ENCODE results near the gene HPSE2. TPM values are rescaled to one million over a fixed set of nuclear protein-coding genes. Genes with fewer than 3 reads are reported as not detected.

Gene HPSE2
- total and polyA plus RNA-seq, 2 of the 8 experiments (the other 6 are each of a cell fraction or from before 2014, with no cell fraction given) = 0.41 to 0.58 TPM

DNA sequence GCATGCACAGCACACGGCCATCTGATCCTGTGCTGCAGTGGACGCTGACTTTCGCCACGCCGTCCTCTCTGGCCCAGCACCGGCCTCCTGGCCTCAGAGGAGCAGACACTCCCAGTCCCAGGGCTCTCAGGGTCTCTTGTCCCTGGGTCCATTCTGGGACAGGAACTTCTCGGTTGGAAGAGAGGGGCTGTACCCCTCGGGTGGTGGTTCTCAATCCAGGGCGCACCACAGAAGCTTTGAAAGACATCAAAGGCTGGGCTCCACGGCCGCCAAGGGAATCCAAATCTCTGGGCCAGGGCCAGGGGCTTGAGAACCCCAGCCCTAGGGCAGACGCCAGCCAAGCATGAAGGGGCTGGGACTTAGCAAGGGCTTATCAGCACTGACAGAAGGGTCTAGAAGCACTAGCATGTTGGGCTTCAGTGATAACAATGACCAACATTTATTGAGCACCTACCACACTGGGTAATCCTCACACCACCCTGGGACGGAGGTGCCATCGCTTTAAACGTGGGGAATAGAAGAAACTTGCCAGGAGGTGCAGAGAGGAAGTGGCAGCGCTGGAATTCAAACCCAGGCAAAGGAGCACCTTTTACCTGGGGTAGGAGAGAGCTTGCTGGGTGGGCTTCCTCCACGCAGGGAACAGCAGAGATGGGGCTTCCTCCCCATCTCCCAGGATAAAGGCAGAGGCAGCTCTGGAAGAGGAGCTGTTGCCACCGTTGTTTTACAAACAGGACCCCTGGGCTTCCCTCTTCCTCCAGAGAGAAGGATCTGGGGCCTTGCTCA, 818.9 kb downstream of the HPSE2 start:
- Histone ChIP-seq H3K27ac (ENCODE audit: low read depth, low read length) (no peak overlapping the region), H3K9ac (replicated peaks in 1 of 4; ENCODE audit: extremely low read depth in 1 of 4, low read depth in 3 of 4, low read length in 3 of 4) (no peak overlapping the region), H4K8ac (ENCODE audit: extremely low read depth, insufficient read depth, low read length) (no peak overlapping the region), H2BK12ac (ENCODE audit: low read depth, low read length) (no peak overlapping the region), H4K5ac (ENCODE audit: insufficient read length, low read depth, low read length) (no peak overlapping the region), H3K4me3 (ENCODE audit: extremely low read depth in 1 of 4, insufficient read depth in 2 of 4, low read depth in 3 of 4, low read length in 4 of 4) (no peak overlapping the region), H4K20me1 (replicated peaks in 1 of 2; ENCODE audit: control insufficient read depth in 1 of 2, insufficient read depth in 2 of 2, low read length in 2 of 2) (no peaks in the 10 kb centered on the region), H4K91ac (replicated peaks; ENCODE audit: insufficient read length, low read length) (no peak overlapping the region), H3K4me1 (replicated peaks in 1 of 4; ENCODE audit: control insufficient read depth in 3 of 4, insufficient read depth in 4 of 4, low read length in 3 of 4) (peaks cover 0 to 10% (median 3%) of the 10 kb centered on the region in 4 experiments; a peak in 6 of 7 replicates), H3K23me2 (ENCODE audit: low read depth, low read length) (no peaks in the 10 kb centered on the region; the same call in 1 of the 2 replicates), H3K9me3 (ENCODE audit: insufficient read depth in 2 of 2, low read depth in 1 of 2, low read length in 1 of 2) (no peaks in the 10 kb centered on the region), H2BK5ac (ENCODE audit: low read depth, low read length) (no peak overlapping the region; the same call in 1 of the 2 replicates), H3K14ac (ENCODE audit: insufficient read length) (no peak overlapping the region), H3K56ac (replicated peaks; ENCODE audit: insufficient read length, low read depth, low read length) (no peak overlapping the region), H2BK120ac (replicated peaks; ENCODE audit: low read depth, low read length) (no peak overlapping the region), H2AFZ (ENCODE audit: low read length) (no peak overlapping the region), H3K4ac (replicated peaks; ENCODE audit: insufficient read length, low read depth, low read length) (no peak overlapping the region), H3K4me2 (ENCODE audit: insufficient read depth in 1 of 2, low read depth in 2 of 2, low read length in 2 of 2) (no peak overlapping the region), H2AK5ac (ENCODE audit: low read depth, low read length) (no peak overlapping the region), H3K79me1 (ENCODE audit: low read depth, low read length) (no peaks in the 10 kb centered on the region), H2BK20ac (ENCODE audit: low read length) (no peak overlapping the region), H3K18ac (ENCODE audit: extremely low read depth, low read length) (no peak overlapping the region), H3K23ac (ENCODE audit: insufficient read length) (no peak overlapping the region), H3K27me3 (replicated peaks in 1 of 4; ENCODE audit: control insufficient read depth in 3 of 4, extremely low read depth in 1 of 4, insufficient read depth in 3 of 4, low read length in 3 of 4) (no peaks in the 10 kb centered on the region), H2BK15ac (ENCODE audit: low read length) (no peak overlapping the region), H3K36me3 (ENCODE audit: control insufficient read depth in 2 of 4, insufficient read depth in 4 of 4, low read length in 3 of 4) (peaks cover 0 to 6% (median 2%) of the 10 kb centered on the region in 4 experiments; a peak in 4 of 8 replicates), H3K79me2 (ENCODE audit: control insufficient read depth in 1 of 2, insufficient read depth in 2 of 2, low read length in 2 of 2) (no peaks in the 10 kb centered on the region)
- POLR2A ChIA-PET (ENCODE audit: partially characterized antibody) = interaction anchor here (0.7 kb wide), 1 partner anchor 9 kb away, joined by 4 read pairs; no protein-coding TSS in a partner anchor
- DNase-seq (ENCODE audit: low read depth in 1 of 2, low spot score in 2 of 2) = no peak
- CTCF ChIA-PET (ENCODE audit: partially characterized antibody) = interaction anchor here (1.4 to 6.9 kb wide), 2 partner anchors 9 to 16 kb away, joined by 4 to 69 read pairs; no protein-coding TSS in a partner anchor
- FAIRE-seq = no peak
- WGBS, 2 experiments (ENCODE audit: extremely low coverage in 1 of 2, insufficient coverage in 1 of 2, insufficient read length in 1 of 2, insufficient replicate concordance in 2 of 2, low coverage in 1 of 2, low lambda C conversion rate in 2 of 2, missing lambda C conversion rate in 1 of 2) = 88% methylated on average over 18 of the region's 18 CpGs; no CpG with 5 or more reads in 1 of the 2 experiments
- no peak for TF ChIP-seq SP1 (IDR thresholded peaks at IDR 0.05; ENCODE audit: low read depth, low read length)
- no peak for TF ChIP-seq EZH2 (IDR thresholded peaks at IDR 0.05; ENCODE audit: low read depth, low read length, severe bottlenecking)
- TF ChIP-seq GABPA (IDR thresholded peaks at IDR 0.05; ENCODE audit: borderline replicate concordance, insufficient read depth, low read length) = no peak
- TF ChIP-seq EP300 (IDR thresholded peaks at IDR 0.05; ENCODE audit: borderline replicate concordance in 1 of 2, low read depth in 2 of 2, low read length in 2 of 2) = no peak
- no peak for TF ChIP-seq MAFK (IDR thresholded peaks at IDR 0.05; ENCODE audit: low read depth, low read length)
- TF ChIP-seq EGR1 (IDR thresholded peaks at IDR 0.05; ENCODE audit: borderline replicate concordance, low read depth, low read length) = no peak
- TF ChIP-seq BRCA1 (IDR thresholded peaks at IDR 0.05; ENCODE audit: low read depth, low read length) = no peak
- TF ChIP-seq SIRT6 (IDR thresholded peaks at IDR 0.05; ENCODE audit: low read length) = no peak
- TF ChIP-seq KDM1A (IDR thresholded peaks at IDR 0.05; ENCODE audit: borderline replicate concordance, low read length) = no peak
- no peak for TF ChIP-seq CBX8 (IDR thresholded peaks at IDR 0.05; ENCODE audit: borderline replicate concordance, low read depth, low read length)
- TF ChIP-seq, protein P1, sequence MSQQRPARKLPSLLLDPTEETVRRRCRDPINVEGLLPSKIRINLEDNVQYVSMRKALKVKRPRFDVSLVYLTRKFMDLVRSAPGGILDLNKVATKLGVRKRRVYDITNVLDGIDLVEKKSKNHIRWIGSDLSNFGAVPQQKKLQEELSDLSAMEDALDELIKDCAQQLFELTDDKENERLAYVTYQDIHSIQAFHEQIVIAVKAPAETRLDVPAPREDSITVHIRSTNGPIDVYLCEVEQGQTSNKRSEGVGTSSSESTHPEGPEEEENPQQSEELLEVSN (IDR thresholded peaks at IDR 0.05) = no peak
- TF ChIP-seq TEAD4 (IDR thresholded peaks at IDR 0.05; ENCODE audit: low read depth, low read length) = no peak

Data from H1 (cell line).